IPS-NIHi11 (cell line): ENCODE results near the gene FARS2.
"Not testable (repeated sequence)": the region's sequence is repeated elsewhere in the genome, so short reads cannot be mapped to it uniquely, and the experiment has no call there.

ENCODE experiments used
- DNase-seq: peaks from one replicate; pipeline ENCODE4 v3.0.0; 2012; ENCODE audit warnings: mixed read lengths, low spot score

FARS2 gene

DNA sequence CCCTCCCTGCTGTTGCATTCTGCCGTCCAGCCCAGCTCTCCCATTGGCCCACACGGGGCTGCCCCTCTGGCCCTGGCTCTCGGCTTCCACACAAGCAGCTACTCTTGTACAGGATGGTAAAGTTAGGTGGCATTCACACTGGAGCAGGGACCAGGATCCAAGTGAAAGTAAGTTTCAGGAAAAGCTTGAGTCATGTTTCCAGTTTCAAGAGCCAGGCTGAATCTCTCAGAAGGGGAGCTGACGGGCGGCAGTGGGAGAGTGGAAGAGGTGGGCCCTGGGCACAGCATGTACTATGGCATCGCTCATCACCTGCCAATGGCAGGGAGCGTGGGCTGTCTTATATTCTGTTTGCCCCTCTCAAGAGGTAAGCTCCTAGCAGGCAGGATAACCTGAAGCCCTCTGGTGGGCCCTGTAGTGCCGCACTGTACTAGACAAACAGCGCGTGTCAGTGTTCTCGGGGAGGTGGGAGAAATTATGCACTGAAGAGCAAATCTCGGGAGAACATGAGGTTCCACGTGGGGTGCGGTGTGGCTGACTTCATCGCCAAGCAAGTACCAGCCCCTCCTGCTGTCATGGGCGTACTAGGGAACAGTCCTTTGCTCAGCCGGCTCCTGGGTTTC, 503.9 kb downstream of the FARS2 start:
- no peak for DNase-seq

DNA sequence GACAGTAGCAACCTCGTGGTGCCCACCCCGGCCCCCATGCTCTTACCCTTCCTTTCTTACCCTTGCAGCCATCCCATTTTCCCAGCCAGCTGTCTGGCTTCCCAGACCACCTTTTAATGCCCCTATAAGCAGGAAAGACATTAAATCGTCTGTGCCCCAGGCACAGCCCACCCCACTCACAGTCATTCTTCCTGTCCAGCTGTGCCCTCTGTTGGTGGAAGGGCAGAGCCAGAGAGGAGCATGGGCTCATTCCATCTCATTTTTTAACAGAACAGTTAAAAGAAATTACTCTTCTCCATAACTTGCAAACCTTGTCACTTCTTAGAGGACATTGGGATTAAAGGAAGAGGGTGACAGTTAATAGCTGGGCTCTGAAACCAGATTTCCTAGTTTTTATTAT, 504.9 kb downstream of the FARS2 start:
- DNase-seq: peak; percentile 32

GRCh38 chr6:5767471-5767870, 506.2 kb downstream of the FARS2 start:
- DNase-seq: no peak

- DNase-seq: no peak
Measured at GRCh38 chr6:5771211-5771610, 509.9 kb downstream of the FARS2 start.

GRCh38 chr6:5771759-5772390, 510.6 kb downstream of the FARS2 start:
- no peak for DNase-seq

- DNase-seq: no peak
Measured at GRCh38 chr6:5772408-5773120, 511.3 kb downstream of the FARS2 start.

- DNase-seq: no peak
Measured at GRCh38 chr6:5776104-5776503, 514.8 kb downstream of the FARS2 start.

GRCh38 chr6:5776706-5777390, 515.5 kb downstream of the FARS2 start:
- DNase-seq: no peak

DNA sequence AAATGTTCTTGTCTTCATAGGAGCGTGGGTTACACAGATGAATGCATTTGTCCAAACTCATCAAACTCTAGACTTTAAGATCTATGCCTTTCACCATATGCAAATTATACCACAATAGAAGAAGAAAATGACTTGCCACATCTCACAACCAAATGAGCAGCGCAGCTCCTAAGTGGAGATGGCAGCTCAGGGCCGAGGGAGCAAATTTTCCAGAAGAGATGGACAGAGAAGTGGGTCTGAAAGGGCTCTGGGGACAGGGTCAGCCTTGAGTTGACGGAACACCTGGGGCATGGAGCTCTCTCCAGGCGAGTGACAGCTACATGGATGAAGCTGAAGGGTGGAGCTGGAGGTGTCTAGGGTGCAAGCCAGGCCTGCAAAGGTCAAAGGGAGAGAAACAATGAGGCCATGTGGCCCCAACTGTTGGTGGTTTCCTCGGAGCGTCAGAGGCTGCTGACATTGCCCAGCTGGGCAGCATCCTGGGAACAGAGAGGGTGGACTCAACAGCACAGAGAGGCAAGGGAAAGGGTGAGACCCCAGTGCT, 517.1 kb downstream of the FARS2 start:
- DNase-seq: no peak

DNA sequence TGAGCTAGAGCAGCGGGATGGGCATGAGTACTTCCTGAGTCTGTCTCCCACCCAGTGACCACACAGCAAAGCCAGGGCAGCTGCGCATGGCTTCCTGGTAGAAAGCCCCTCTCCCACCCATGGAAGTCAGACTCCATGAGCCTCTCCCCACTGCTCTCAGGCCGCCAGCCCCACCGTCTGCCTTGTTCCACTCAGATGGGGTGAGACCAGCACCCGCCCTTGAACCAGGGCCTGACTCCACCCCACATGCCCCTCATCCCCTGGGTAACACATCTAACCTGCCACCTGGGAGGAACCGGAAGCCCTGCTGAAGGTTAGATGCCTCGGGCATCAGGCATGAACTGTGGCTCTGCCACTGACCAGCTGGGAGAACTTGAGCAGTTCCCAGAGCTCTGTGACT, 517.6 kb downstream of the FARS2 start:
- DNase-seq: no peak

DNA sequence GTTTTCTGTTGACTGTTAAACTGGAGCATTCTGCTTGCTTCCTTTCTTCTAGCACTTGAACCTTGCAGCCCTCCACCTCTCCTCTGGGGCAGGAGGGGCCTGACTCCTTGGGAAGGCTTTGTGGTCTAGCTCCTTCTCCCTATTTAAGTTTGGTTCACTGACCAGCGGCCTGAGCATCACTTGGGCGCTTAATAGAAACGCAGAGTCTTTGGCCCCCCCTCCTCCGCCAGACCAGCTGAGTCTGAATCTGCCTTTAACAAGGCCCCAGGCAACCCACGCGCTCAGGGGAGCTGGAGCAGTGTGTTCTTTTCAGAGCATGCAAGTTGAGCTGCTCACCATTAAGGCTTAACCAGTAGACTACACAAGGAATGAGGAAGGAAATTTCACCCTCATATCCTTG, 519.7 kb downstream of the FARS2 start:
- no peak for DNase-seq

DNA sequence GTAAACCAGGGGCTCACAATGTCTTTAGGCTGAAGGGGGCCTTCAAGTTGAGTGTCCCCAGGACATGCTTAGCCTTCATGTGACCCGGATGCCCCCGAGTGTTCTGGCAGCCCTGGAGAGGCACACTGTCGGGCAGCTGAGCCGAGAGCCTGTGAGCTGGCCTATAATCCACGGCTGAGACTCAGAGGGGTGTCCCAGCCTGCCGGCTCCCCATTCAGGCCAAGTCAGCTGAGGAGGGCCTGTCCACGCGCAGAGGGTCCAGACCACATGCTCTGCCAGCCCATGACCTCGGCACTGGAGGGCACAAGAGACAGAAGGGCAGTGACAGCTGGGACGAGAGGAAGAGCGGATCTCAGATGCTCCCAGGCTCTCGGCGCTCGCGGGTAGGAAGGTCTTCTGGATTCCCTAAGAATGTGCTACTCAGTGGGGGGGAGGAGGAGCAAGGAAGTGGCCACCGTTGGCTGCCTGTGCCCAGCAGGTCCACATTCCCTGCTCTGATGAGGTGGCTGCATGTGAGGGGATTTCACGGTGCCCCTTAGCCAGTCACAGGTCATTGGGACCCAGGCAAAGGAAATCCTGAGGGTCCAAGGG, 520.7 kb downstream of the FARS2 start:
- DNase-seq: no peak

DNA sequence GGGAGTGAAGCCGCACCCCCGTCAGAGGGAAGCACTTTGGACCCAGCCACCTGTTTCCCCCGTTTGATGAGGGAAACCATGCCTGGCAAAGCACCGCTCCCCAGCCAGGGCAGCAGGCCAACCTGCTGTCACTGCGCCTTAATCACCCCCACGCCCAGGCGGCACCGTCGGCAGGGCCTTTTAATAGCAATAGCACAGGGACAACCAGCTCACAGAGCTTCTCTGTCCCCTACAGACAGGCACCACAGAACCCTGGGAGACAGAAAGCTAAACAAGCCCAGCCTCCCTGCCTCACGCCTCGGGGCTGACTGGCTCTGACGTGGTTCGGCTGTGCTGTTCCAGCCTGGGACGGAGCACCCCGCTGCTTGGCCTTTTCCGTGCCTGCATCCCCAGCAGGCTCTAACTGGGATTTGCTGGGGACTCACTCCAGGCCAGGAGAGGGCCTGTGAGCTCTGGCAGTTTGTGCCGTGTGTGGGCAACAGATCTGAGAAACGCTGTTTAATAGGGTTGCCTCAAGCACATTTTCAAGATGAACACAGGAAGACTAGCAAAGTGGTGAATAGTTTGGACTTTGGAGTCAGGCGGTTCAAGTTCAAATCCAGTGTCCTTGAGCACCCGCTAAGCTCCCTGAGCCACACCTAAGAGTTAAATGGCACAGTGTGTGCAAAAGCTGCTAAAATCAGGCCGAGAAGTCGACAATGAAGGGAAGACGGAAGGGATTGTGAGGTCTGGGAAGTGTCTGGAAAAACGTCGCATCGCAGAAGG, 521.7 kb downstream of the FARS2 start:
- DNase-seq: no peak

- DNase-seq: no peak
Measured at GRCh38 chr6:5783584-5784089, 522.3 kb downstream of the FARS2 start.

- DNase-seq: no peak
Measured at GRCh38 chr6:5785249-5785648, 523.9 kb downstream of the FARS2 start.

- no peak for DNase-seq
Measured at GRCh38 chr6:5786321-5786968, 525.1 kb downstream of the FARS2 start.

DNA sequence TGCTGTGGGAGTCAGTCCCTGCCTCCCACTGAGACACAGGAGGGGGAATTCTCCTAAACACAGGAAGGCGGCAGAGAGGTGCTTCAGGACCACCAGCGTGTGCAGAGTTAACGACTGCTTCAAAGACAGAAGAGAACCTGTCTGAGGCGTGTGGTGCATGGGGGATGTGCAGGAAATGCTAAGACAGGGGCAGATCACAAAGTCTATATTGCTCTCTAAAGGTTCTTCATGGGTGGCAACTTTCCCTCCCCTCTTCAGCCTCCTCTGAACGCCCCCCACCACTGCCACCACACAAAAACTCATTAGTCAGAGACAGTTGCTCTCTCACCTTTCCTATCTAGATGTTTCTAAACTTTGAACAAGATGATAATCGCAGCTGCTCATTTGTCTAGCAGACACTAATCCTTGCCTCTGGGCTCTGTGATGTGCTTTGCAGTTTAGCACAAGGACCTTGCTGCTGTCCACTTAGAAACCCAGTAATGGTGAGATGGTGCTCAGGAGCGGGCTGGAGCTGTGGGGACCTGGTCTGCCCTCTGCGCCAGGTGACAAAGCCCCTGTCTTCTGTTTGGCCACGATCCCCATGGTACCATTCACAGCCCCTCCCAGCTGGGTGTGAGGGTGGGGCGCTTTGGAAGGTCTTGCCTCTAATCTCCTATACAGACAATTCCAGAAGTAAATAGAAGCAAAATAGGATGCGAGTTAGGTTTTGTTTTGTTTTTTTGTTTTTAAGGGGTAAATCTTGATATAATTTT, 525.8 kb downstream of the FARS2 start:
- no peak for DNase-seq

DNA sequence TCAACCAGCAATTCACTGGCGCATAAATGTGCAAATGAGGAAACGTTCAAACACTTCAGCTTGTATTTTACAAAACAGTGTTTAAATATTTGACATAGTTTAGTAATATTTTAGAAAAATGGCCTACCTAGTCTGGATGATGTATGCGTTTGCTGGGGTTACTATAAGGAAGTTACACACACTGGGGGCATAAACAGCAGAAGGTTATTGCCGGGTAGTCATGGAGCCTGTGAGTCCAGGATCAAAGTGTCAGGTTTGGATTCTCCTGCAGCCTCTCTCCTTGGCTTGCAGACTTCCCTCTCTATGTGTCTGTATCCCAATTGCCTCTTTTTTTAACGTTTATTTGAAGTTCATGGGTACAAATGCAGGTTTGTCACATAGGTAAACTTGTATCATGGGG, 528.1 kb downstream of the FARS2 start:
- not testable (repeated sequence) for DNase-seq

DNA sequence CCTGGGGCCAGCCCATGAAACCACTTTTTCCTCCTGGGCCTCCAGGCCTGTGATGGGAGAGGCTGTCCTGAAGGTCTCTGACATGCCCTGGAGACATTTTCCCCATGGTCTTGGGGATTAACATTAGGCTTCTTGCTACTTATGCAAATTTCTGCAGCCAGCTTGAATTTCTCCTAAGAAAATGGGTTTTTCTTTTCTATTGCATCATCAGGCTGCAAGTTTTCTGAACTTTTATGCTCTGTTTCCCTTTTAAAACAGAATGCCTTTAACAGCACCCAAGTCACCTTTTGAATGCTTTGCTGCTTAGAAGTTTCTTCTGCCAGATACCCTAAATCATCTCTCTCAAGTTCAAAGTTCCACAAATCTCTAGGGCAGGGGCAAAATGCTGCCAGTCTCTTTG, 535.2 kb downstream of the FARS2 start:
- not testable (repeated sequence) for DNase-seq

- DNase-seq: not testable (repeated sequence)
Measured at GRCh38 chr6:5806406-5806805, 545.1 kb downstream of the FARS2 start.
